Activated T-cell treated with anti-CD3 and anti-CD28 coated beads, Interleukin-2, amount 50 U/mL, for 48 hours (primary cell): ENCODE measurements around the gene SLC38A1.
"Not testable (repeated sequence)": the region's sequence is repeated elsewhere in the genome, so short reads cannot be mapped to it uniquely, and the experiment has no call there.

Source experiments
- DNase-seq, 2 experiments: peaks; one replicate each; pipeline ENCODE4 v3.0.0-alpha.2; 2020

SLC38A1 gene

GRCh38 chr12:46263140-46264016, 5.5 kb downstream of the SLC38A1 start:
- no peak for DNase-seq

GRCh38 chr12:46261646-46262045, 7.2 kb downstream of the SLC38A1 start:
- DNase-seq = no peak

- DNase-seq = no peak
Measured at GRCh38 chr12:46260913-46261476, 7.8 kb downstream of the SLC38A1 start.

- DNase-seq = no peak
Measured at GRCh38 chr12:46260124-46260912, 8.5 kb downstream of the SLC38A1 start.

GRCh38 chr12:46259713-46260112, 9.1 kb downstream of the SLC38A1 start:
- no peak for DNase-seq

- DNase-seq = no peak
Measured at GRCh38 chr12:46259071-46259470, 9.8 kb downstream of the SLC38A1 start.

GRCh38 chr12:46258129-46258528, 10.7 kb downstream of the SLC38A1 start:
- DNase-seq = no peak

- DNase-seq = no peak
Measured at GRCh38 chr12:46256942-46257341, 11.9 kb downstream of the SLC38A1 start.

- no peak for DNase-seq
Measured at GRCh38 chr12:46253544-46254162, 15.2 kb downstream of the SLC38A1 start.

GRCh38 chr12:46251994-46252393, 16.8 kb downstream of the SLC38A1 start:
- not testable (repeated sequence) for DNase-seq

- not testable (repeated sequence) for DNase-seq
Measured at GRCh38 chr12:46249960-46250359, 18.9 kb downstream of the SLC38A1 start.

GRCh38 chr12:46246021-46246700, 22.7 kb downstream of the SLC38A1 start:
- no peak for DNase-seq

- DNase-seq = no peak
Measured at GRCh38 chr12:46244997-46245396, 23.8 kb downstream of the SLC38A1 start.

GRCh38 chr12:46244273-46244915, 24.4 kb downstream of the SLC38A1 start:
- DNase-seq = no peak

GRCh38 chr12:46242569-46242968, 26.3 kb downstream of the SLC38A1 start:
- no peak for DNase-seq

GRCh38 chr12:46240436-46240835, 28.4 kb downstream of the SLC38A1 start:
- no peak for DNase-seq

GRCh38 chr12:46238821-46239220, 30.0 kb downstream of the SLC38A1 start:
- DNase-seq = no peak

GRCh38 chr12:46237371-46238045, 31.3 kb downstream of the SLC38A1 start:
- no peak for DNase-seq

- no peak for DNase-seq
Measured at GRCh38 chr12:46234000-46234399, 34.8 kb downstream of the SLC38A1 start.

GRCh38 chr12:46233423-46233822, 35.4 kb downstream of the SLC38A1 start:
- no peak for DNase-seq

GRCh38 chr12:46230983-46231382, 37.9 kb downstream of the SLC38A1 start:
- no peak for DNase-seq
